ENCODE measurements around the gene TMEM171. TPM values are rescaled to one million over a fixed set of nuclear protein-coding genes. Genes with fewer than 3 reads are reported as not detected.

Gene TMEM171
- total RNA-seq, 1 experiment from 2014 or later, result 5.4 TPM

DNA sequence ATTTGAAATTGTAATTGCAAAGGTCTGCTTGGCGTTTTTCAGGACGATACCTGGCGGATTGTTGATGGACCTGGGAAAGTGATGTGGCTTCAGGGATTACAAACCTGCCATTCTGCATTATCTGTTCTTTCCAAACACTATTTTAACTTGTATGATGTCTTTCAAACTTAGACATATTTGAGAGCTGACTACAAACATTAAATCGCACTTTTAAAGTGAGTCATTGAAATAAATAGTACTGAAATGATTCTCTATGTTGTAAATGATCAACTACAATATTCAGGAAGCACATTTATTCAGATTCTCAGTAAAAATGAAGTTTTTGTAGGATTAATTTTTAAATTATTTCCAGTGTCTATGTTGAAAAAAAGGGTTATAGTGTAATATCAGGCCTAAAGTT, 32.3 kb upstream of the TMEM171 start:
- ChIA-PET POLR2A (no interaction called here), RAD21 (ENCODE audit: low non-redundant PET in 1 of 2, low total read pairs in 2 of 2, uncharacterized antibody in 2 of 2, unreplicated experiment in 2 of 2) (no interaction called here), CTCF (no interaction called here)
- DNase-seq (ENCODE audit: low read depth, low spot score) (no peak), ATAC-seq (no peak)
- intact Hi-C loops (cut with micrococcal nuclease), result no loop called here
- BruUV-seq (replicated peaks), result no TSS peak
- no peak overlapping the region for H3K9ac ChIP-seq (ENCODE audit: low read length)
- H3K27ac ChIP-seq (ENCODE audit: low read depth, low read length), result no peak overlapping the region
- H4K20me1 ChIP-seq (ENCODE audit: insufficient read depth), result no peaks in the 10 kb centered on the region
- H3K4me2 ChIP-seq (ENCODE audit: low read length), result no peak overlapping the region
- TF ChIP-seq, protein P1, sequence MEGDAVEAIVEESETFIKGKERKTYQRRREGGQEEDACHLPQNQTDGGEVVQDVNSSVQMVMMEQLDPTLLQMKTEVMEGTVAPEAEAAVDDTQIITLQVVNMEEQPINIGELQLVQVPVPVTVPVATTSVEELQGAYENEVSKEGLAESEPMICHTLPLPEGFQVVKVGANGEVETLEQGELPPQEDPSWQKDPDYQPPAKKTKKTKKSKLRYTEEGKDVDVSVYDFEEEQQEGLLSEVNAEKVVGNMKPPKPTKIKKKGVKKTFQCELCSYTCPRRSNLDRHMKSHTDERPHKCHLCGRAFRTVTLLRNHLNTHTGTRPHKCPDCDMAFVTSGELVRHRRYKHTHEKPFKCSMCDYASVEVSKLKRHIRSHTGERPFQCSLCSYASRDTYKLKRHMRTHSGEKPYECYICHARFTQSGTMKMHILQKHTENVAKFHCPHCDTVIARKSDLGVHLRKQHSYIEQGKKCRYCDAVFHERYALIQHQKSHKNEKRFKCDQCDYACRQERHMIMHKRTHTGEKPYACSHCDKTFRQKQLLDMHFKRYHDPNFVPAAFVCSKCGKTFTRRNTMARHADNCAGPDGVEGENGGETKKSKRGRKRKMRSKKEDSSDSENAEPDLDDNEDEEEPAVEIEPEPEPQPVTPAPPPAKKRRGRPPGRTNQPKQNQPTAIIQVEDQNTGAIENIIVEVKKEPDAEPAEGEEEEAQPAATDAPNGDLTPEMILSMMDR (IDR thresholded peaks at IDR 0.05 in 2 of 3, conservative IDR thresholded peaks at IDR 0.05 in 1 of 3; ENCODE audit: borderline replicate concordance in 1 of 3, insufficient read depth in 1 of 3, low read depth in 2 of 3, low read length in 2 of 3), result no peak
- TF ChIP-seq SIN3A (IDR thresholded peaks at IDR 0.05; ENCODE audit: low read depth) (no peak), EZH2 (IDR thresholded peaks at IDR 0.05) (no peak), CEBPB (IDR thresholded peaks at IDR 0.05; ENCODE audit: low read depth) (no peak), FOSL1 (IDR thresholded peaks at IDR 0.05; ENCODE audit: low read depth) (no peak), ZFX (IDR thresholded peaks at IDR 0.05) (no peak), YY1 (IDR thresholded peaks at IDR 0.05; ENCODE audit: extremely low read depth, insufficient replicate concordance, low read depth, low read length) (no peak), SP1 (IDR thresholded peaks at IDR 0.05; ENCODE audit: low read depth) (no peak), ZNF274 (IDR thresholded peaks at IDR 0.05; ENCODE audit: low read depth, low read length) (no peak), POLR2A (IDR thresholded peaks at IDR 0.05; ENCODE audit: borderline replicate concordance, extremely low read depth, insufficient read depth, insufficient read length) (no peak), EZH2phosphoT487 (IDR thresholded peaks at IDR 0.05; ENCODE audit: borderline replicate concordance) (no peak), POLR2AphosphoS5 (IDR thresholded peaks at IDR 0.05; ENCODE audit: low read depth, low read length) (no peak)
- TF ChIP-seq, protein P2, sequence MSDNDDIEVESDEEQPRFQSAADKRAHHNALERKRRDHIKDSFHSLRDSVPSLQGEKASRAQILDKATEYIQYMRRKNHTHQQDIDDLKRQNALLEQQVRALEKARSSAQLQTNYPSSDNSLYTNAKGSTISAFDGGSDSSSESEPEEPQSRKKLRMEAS (IDR thresholded peaks at IDR 0.05), result no peak
- no peaks in the 10 kb centered on the region for H3K27me3 ChIP-seq (ENCODE audit: insufficient read depth, low read length)
- peaks cover 0 to 2% of the 10 kb centered on the region in 2 experiments; a peak in 1 of 4 replicates for H3K4me1 ChIP-seq (ENCODE audit: control insufficient read depth in 1 of 2, insufficient read depth in 2 of 2, low read length in 2 of 2)
- H3K9me3 ChIP-seq (ENCODE audit: control insufficient read depth in 1 of 2, insufficient read depth in 1 of 2, low read depth in 1 of 2, low read length in 2 of 2), result no peaks in the 10 kb centered on the region
- no peaks in the 10 kb centered on the region for H3K79me2 ChIP-seq (ENCODE audit: insufficient read depth, low read length)
- H3K9me2 ChIP-seq (ENCODE audit: insufficient read depth), result no peaks in the 10 kb centered on the region
- no peaks in the 10 kb centered on the region for H3K36me3 ChIP-seq (ENCODE audit: control insufficient read depth in 1 of 2, insufficient read depth in 2 of 2, low read length in 2 of 2)
- H3K4me3 ChIP-seq (replicated peaks in 1 of 2; ENCODE audit: low read depth in 1 of 2, low read length in 2 of 2), result no peak overlapping the region
- no peak overlapping the region for H2AFZ ChIP-seq (ENCODE audit: low read depth, low read length, poor library complexity, severe bottlenecking)

All from HCT116 (cell line).